ENCODE data around the gene GGT1. TPM values are rescaled to one million over a fixed set of nuclear protein-coding genes. Genes with fewer than 3 reads are reported as not detected.
"Not testable (repeated sequence)": the region's sequence is repeated elsewhere in the genome, so short reads cannot be mapped to it uniquely, and the experiment has no call there.

The GGT1 gene
- total RNA-seq, 6 donors from 2014 or later = 57.4 to 220 (median 117) TPM

- not testable (repeated sequence) for H3K36me3 ChIP-seq; ATAC-seq (ENCODE audit: low FRiP score in 2 of 2); H3K9me3 ChIP-seq; H3K27me3 ChIP-seq; H3K27ac ChIP-seq; DNase-seq; H3K4me3 ChIP-seq
- 93% methylated on average over 13 of the region's 16 CpGs; no CpG with 5 or more reads in 1 of the 2 donors for WGBS, 2 donors
- peaks cover 4 to 33% (median 16%) of the 10 kb centered on the region in 4 donors for H3K4me1 ChIP-seq
Measured at GRCh38 chr22:24627911-24628310, 24.9 kb downstream of the GGT1 start.

- H3K36me3 ChIP-seq; H3K9me3 ChIP-seq; H3K27me3 ChIP-seq; ATAC-seq (ENCODE audit: low FRiP score in 2 of 2); H3K27ac ChIP-seq; H3K4me3 ChIP-seq: not testable (repeated sequence)
- peaks cover 4 to 42% (median 16%) of the 10 kb centered on the region in 4 donors for H3K4me1 ChIP-seq
- WGBS, 2 donors = 43 to 60% methylated on average over 8 to 9 of the region's 11 CpGs
- peak; percentile 33 to 79 (median 57) for TF ChIP-seq CTCF (IDR thresholded peaks at IDR 0.05)
- peak in 1 of 2 donors; percentile 47 for DNase-seq
Measured at GRCh38 chr22:24629069-24629468, 26.1 kb downstream of the GGT1 start.

GRCh38 chr22:24630812-24631427, 27.9 kb downstream of the GGT1 start:
- not testable (repeated sequence) for DNase-seq

GRCh38 chr22:24631430-24632122, 28.6 kb downstream of the GGT1 start:
- Histone ChIP-seq H3K27ac (peak overlapping the region; percentile 43 to 78 (median 74)), H3K4me1 (peaks cover 4 to 48% (median 17%) of the 10 kb centered on the region in 4 donors)
- not testable (repeated sequence) for H3K4me3 ChIP-seq; H3K27me3 ChIP-seq; H3K9me3 ChIP-seq; ATAC-seq (ENCODE audit: low FRiP score in 2 of 2); H3K36me3 ChIP-seq
- peak; percentile 76 to 83 for DNase-seq
- WGBS, 2 donors = 38 to 86% methylated on average over 2 to 13 of the region's 16 CpGs

More at GRCh38 chr22:24630812-24631427, 27.9 kb downstream of the GGT1 start:
- not testable (repeated sequence) for H3K27me3 ChIP-seq; H3K36me3 ChIP-seq; H3K9me3 ChIP-seq; ATAC-seq (ENCODE audit: low FRiP score in 2 of 2); H3K4me3 ChIP-seq
- 18 to 27% methylated on average over 7 of the region's 7 CpGs for WGBS, 2 donors
- Histone ChIP-seq H3K4me1 (peaks cover 4 to 48% (median 17%) of the 10 kb centered on the region in 4 donors), H3K27ac (peak overlapping the region; percentile 43 to 78 (median 74))

- H3K36me3 ChIP-seq; ATAC-seq (ENCODE audit: low FRiP score in 2 of 2); H3K27me3 ChIP-seq; H3K9me3 ChIP-seq: not testable (repeated sequence)
- WGBS, 2 donors = 29% methylated on average over 6 of the region's 13 CpGs; no CpG with 5 or more reads in 1 of the 2 donors
- H3K4me1 ChIP-seq = peaks cover 4 to 48% (median 17%) of the 10 kb centered on the region in 4 donors
- peak in 1 of 2 donors; percentile 57 for DNase-seq
- H3K27ac ChIP-seq = peak overlapping the region in 2 of 4 donors; percentile 77 to 78
- TF ChIP-seq CTCF (IDR thresholded peaks at IDR 0.05) (peak in 1 of 6 experiments; percentile 10), POLR2A (IDR thresholded peaks at IDR 0.05) (peak in 1 of 4 donors; percentile 19)
- peak overlapping the region in 1 of 4 donors; percentile 31 for H3K4me3 ChIP-seq
Measured at GRCh38 chr22:24632642-24633041, 29.6 kb downstream of the GGT1 start.

GRCh38 chr22:24633231-24634023, 30.4 kb downstream of the GGT1 start:
- peak overlapping the region in 2 of 4 donors; percentile 12 to 31 for H3K4me3 ChIP-seq
- not testable (repeated sequence) for H3K27me3 ChIP-seq, H3K9me3 ChIP-seq, DNase-seq, H3K36me3 ChIP-seq
- H3K4me1 ChIP-seq = peaks cover 4 to 48% (median 17%) of the 10 kb centered on the region in 4 donors
- peak overlapping the region in 3 of 4 donors; percentile 12 to 78 (median 77) for H3K27ac ChIP-seq
- WGBS, 2 donors = 40 to 52% methylated on average over 15 to 16 of the region's 16 CpGs
- peak in 1 of 2 donors; percentile 26 for ATAC-seq (ENCODE audit: low FRiP score in 2 of 2)

GRCh38 chr22:24634776-24635389, 31.9 kb downstream of the GGT1 start:
- H3K27ac ChIP-seq; DNase-seq; H3K4me3 ChIP-seq; H3K36me3 ChIP-seq; H3K27me3 ChIP-seq; ATAC-seq (ENCODE audit: low FRiP score in 2 of 2); H3K9me3 ChIP-seq: not testable (repeated sequence)
- 34 to 41% methylated on average over 3 to 10 of the region's 10 CpGs for WGBS, 2 donors
- H3K4me1 ChIP-seq = peaks cover 4 to 41% (median 17%) of the 10 kb centered on the region in 4 donors

- H3K27me3 ChIP-seq; H3K27ac ChIP-seq; H3K36me3 ChIP-seq; H3K4me3 ChIP-seq; H3K9me3 ChIP-seq; DNase-seq; ATAC-seq (ENCODE audit: low FRiP score in 2 of 2): not testable (repeated sequence)
- WGBS, 2 donors = 87 to 93% methylated on average over 3 of the region's 3 CpGs
- peaks cover 1 to 27% (median 7%) of the 10 kb centered on the region in 4 donors for H3K4me1 ChIP-seq
Measured at GRCh38 chr22:24636513-24636912, 33.5 kb downstream of the GGT1 start.

- 80 to 100% methylated on average over 1 of the region's 1 CpG for WGBS, 2 donors
- H3K4me1 ChIP-seq, DNase-seq, H3K27me3 ChIP-seq, H3K9me3 ChIP-seq, H3K27ac ChIP-seq, H3K4me3 ChIP-seq, H3K36me3 ChIP-seq: not testable (repeated sequence)
- ATAC-seq (ENCODE audit: low FRiP score in 2 of 2) = peak in 1 of 2 donors; percentile 55
Measured at GRCh38 chr22:24642307-24642706, 39.3 kb downstream of the GGT1 start.

GRCh38 chr22:24644409-24644808, 41.4 kb downstream of the GGT1 start:
- DNase-seq (peak in 1 of 2 donors; percentile 46), ATAC-seq (ENCODE audit: low FRiP score in 2 of 2) (peak in 1 of 2 donors; percentile 57)
- H3K4me3 ChIP-seq, H3K36me3 ChIP-seq, H3K4me1 ChIP-seq, H3K9me3 ChIP-seq, H3K27ac ChIP-seq, H3K27me3 ChIP-seq: not testable (repeated sequence)
- WGBS, 2 donors = no CpG with 5 or more reads among the region's 11 CpGs
